Activated CD4-positive, alpha-beta T cell treated with anti-CD3 and anti-CD28 coated beads, Interleukin-2, amount 50 U/mL, for 16 hours (primary cell): ENCODE data around the gene AP5Z1.

Source experiments
- DNase-seq: peaks from one replicate; pipeline ENCODE4 v3.0.0-alpha.2; 2020

The AP5Z1 gene

DNA sequence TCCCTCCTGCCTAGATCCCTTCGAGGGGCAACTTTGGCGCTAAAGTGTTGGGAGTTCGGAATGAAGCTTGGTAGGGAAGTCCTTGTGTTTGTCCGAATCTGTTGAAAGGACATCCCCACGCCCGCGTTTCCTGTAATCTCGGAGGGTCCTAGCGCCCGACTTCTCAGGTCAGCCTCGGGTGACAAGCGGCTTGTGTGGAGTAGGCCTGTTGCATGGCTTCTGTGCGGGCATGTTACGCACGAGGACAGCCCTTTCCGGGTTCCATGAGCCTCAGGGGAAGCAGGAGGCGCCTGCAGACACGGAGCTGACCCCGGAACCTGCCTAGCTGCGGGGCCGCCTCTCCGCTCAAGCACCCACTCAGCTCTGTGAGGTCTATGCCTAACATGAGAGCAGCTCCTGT, 28.4 kb upstream of the AP5Z1 start:
- no peak for DNase-seq

- DNase-seq = no peak
Observed at GRCh38 chr7:4747746-4748145, 27.7 kb upstream of the AP5Z1 start.

DNA sequence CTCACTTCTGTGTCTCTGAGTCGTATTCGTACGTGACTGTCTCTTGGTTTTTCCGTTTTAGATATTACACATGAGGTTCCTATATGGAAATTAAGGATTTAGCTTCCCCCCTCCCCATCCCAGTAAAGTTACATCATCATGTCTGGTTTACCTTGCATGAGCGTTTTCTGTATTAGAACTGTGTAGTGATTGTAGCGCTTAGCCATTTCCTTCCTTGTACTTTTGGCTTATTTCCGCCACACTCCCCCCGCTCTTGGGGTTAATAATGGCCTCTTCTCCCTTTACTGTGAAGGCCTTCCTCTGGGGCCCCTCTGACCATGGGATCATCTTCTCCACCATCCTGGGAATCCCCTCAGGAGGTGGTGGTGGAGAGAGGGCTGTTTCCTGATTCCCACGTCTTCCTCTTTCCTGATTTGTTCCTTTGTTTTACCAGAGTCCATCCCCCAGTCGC, 27.2 kb upstream of the AP5Z1 start:
- DNase-seq = no peak

DNA sequence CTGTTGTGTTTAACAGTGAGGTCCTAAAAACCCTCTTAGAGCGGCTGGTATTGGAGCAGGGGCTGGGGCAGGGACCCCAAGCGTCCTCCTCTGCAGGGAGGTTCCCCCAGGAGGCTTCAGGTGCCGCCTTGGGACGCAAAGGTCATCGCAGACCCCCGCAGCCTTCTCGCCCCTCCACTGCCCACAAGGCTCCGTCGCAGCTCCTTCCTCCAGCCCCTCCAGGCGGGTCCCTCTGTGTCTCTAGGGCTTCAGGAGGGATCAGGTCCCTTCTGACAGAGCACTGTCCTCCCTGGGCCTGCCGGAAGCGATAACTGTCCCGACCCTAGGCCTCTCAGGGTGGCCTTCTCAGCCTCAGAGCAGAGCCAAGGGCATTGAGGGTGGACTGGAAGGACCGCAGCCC, 26.1 kb upstream of the AP5Z1 start:
- DNase-seq = no peak

GRCh38 chr7:4749798-4750197, 25.6 kb upstream of the AP5Z1 start:
- no peak for DNase-seq

DNA sequence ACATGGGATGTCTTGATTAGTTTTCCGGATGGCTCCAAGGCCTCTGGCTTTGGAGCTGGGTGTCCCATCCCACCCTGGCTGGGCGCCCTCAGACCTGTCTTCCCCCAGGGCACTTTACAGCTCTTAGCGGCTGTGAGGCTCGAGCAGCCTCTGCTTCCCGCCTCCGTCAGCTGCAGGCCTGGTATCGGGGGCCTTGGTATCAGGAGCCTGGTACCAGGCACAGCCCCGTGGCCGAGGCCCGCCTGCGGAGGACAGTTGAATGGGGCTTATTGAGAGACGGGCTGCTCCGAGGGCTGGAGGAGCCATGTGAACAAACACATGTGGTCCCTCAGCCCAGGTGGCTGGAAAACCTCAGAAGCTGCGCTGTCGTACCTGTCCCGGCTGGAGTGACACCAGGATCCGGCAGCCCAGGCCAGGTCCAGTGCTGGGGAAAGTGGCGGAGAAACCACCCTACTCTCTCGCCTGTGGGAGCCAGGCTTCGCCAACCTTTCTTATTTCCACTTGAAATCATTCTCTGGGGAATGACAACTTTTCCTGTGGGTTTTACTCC, 23.9 kb upstream of the AP5Z1 start:
- no peak for DNase-seq

- DNase-seq = peak; percentile 77
Observed at GRCh38 chr7:4753598-4754432, 21.6 kb upstream of the AP5Z1 start.

GRCh38 chr7:4754433-4755010, 20.9 kb upstream of the AP5Z1 start:
- DNase-seq = no peak

DNA sequence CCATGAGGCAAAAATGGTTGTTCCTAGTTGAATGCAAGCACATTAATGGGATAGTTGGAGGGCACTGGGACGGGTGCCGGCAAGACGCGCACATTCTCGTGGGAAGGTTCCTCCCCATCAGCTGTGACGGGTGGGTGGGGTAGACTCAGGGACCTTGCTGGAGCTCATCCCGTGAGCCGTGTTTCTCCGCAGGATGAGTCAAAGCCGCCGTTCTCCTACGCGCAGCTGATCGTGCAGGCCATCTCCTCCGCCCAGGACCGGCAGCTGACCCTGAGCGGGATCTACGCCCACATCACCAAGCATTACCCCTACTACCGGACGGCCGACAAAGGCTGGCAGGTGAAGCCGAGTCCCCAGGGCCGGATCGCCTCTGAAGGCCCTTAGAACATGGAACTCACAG, 20.4 kb upstream of the AP5Z1 start:
- DNase-seq = no peak

DNA sequence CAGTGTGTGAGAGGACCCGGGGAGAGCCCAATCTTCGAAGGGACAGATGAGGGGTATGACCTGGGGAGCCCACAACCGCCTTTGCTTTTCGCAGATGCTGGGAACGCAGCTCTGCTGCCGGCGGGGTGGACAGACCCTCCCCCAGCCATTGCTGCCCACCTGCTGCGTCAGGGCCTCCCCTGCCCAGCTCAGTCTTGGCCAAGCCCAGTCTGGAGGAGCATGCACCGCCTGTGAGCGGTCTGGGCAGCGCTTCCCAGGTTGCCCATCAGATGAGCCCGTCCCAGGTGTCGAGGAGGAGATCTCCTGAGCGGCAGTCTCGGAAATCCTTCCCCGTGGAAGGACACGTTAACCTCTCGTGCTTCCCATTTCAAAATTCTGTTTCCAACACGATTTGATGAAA, 17.3 kb upstream of the AP5Z1 start:
- DNase-seq = no peak

DNA sequence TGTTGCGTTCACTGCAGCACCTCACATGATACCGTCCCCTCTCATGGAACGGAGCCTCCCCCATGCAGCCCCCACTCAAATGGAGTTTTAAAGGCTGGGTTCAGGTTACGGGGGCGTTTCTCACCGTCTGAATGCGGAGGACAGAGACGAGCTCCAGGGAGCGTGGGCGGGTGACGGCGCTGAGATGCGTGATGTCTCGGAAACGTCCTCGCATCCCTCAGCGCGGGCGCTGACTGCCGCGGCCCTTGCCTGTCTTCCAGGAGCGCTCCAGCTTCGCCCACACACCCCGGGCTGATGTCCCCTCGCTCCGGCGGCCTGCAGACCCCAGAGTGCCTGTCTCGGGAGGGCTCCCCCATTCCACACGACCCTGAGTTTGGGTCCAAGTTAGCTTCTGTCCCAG, 16.6 kb upstream of the AP5Z1 start:
- no peak for DNase-seq

- no peak for DNase-seq
Observed at GRCh38 chr7:4759211-4759610, 16.2 kb upstream of the AP5Z1 start.

DNA sequence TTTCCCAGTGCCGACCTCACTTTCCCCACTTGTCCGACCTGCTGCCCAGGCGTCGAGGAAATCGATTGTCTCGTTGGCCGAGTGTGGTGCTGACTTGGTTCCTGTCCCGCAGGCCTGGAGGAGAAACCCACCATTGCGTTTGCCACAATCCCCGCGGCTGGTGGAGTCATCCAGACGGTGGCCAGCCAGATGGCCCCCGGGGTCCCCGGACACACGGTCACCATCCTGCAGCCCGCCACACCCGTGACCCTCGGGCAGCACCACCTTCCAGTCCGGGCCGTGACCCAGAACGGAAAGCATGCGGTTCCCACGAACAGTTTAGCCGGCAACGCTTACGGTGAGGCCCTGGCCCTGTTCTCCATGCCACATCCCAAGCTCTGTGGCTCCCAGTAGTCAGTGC, 14.5 kb upstream of the AP5Z1 start:
- no peak for DNase-seq

DNA sequence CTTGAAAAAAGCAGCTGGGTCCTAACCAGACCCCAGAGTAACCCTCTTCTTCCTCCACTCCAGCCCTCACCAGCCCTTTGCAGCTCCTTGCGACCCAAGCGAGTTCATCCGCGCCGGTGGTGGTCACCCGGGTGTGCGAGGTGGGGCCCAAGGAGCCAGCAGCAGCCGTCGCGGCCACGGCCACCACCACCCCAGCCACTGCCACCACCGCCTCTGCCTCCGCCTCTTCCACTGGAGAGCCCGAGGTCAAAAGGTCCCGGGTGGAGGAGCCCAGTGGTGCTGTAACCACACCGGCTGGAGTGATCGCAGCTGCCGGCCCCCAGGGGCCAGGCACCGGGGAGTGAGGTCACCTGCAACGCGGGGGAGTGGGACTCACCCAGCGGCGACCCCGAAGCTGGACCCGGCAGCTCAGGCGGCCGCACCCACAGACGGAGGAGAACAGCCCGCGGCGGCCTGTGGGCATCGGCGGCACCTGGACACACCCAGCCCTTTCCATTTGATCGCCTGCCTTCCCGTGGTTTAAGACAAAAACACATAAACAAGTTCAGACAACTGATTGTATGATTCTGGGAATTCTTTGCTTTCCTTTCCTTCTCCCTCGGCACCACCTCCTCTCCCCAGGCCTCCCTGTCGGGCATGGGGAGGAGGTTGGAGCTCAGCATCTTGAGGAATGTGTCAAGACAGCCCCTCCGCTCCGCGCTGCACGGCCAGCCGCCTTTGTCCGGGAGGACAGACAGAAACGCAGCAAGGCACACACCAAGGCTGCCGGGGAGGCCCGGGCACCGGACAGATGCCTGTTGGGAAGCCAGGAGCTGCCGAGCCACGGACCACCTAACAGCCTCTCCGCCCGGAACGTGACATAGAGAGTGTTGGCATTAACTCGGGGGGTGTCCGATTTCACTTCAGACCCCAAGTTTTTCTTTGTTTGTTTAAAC, 13.0 kb upstream of the AP5Z1 start:
- DNase-seq = no peak

- DNase-seq = no peak
Observed at GRCh38 chr7:4763091-4763793, 12.2 kb upstream of the AP5Z1 start.

GRCh38 chr7:4763794-4764185, 11.6 kb upstream of the AP5Z1 start:
- no peak for DNase-seq

GRCh38 chr7:4764402-4765007, 10.9 kb upstream of the AP5Z1 start:
- DNase-seq = no peak

DNA sequence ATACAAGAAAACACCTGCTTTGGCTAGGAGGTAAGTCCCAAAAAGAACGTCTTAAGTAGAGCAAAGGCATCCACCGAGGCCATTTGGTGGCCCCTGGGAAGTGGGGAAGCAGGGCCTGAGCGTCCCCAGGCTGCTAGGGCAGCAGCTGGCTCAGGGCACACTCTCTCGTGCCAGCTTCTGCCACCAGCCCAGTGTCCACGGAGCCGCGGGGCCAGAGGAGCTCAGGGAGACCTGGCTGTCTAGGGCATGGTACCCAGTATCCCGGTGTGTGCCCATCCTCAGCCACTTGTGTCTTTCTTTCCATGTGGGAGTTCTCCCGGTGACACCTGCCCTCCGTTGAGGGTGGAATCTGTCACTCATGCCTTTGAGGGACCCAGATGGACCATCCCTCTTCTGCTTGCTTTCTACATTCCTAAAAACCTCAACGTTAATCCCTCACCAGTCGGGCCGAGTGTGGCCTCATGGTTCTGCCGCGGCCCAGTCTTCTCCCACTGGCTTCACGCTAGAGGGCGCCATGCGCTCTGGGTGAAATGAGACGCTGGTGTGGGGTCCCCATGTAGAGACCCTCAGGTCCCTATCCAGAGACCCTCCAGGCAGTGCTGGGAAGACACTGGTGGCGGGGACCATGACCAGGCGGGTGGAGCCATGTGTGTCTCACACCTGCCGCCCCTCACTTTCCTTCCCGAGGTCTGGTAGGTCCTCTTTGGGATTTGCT, 9.5 kb upstream of the AP5Z1 start:
- DNase-seq = no peak

- DNase-seq = no peak
Observed at GRCh38 chr7:4766666-4767519, 8.5 kb upstream of the AP5Z1 start.
